Tibial artery (tissue), 4 donors: ENCODE results near the gene SCCPDH.
"Not testable (repeated sequence)": the region's sequence is repeated elsewhere in the genome, so short reads cannot be mapped to it uniquely, and the experiment has no call there.

Experiments used
- DNase-seq, 2 donors: peaks; one replicate each; pipeline ENCODE4 v3.0.0-alpha.2; 2019
- H3K27ac ChIP-seq, 2 donors: fragments of 200-600 bp; sonication (generic) in 1 of 2; 1 replicate in 1 of 2; 2 replicates in 1 of 2; pipeline ENCODE4 v1.5.1; 2018 to 2019; ENCODE audit warnings: mild to moderate bottlenecking in 1 of 2
- H3K27me3 ChIP-seq, 2 donors: fragments of 200-600 bp; sonication (generic) in 1 of 2; one replicate each; pipeline versions ENCODE4 v1.5.1 to v1.6.0; 2016 to 2019
- H3K36me3 ChIP-seq, 3 donors: fragments of 200-600 bp; sonication (generic) in 2 of 3; one replicate each; pipeline ENCODE4 v1.5.1; 2016 to 2019; ENCODE audit warnings: mild to moderate bottlenecking in 2 of 3
- H3K4me1 ChIP-seq, 4 donors: fragments of 200-600 bp; sonication (generic) in 2 of 4; 1 replicate in 3 of 4; 2 replicates in 1 of 4; pipeline ENCODE4 v1.5.1; 2016 to 2019
- H3K4me3 ChIP-seq, 2 donors: fragments of 200-600 bp; sonication (generic) in 1 of 2; 1 replicate in 1 of 2; 2 replicates in 1 of 2; pipeline ENCODE4 v1.5.1; 2018 to 2019; ENCODE audit warnings: mild to moderate bottlenecking in 2 of 2
- H3K9me3 ChIP-seq, 3 donors: fragments of 200-600 bp; sonication (generic) in 1 of 3; one replicate each; pipeline ENCODE4 v1.5.1; 2016 to 2019
- intact Hi-C: fragments of 100-400 bp; cut with DNase I; formaldehyde crosslinking; loops from one replicate; pipeline ENCODE4 v1.15.0; 2023; ENCODE audit warnings: low total_unique reads
- TF ChIP-seq, protein P1 (sequence below), 2 experiments: fragments of 200-600 bp in 1 of 2; fragments of 450-650 bp in 1 of 2; IDR thresholded peaks; one replicate each; pipeline ENCODE4 v1.5.1; 2017 to 2019; ENCODE audit warnings: antibody characterized with exemption in 2 of 2, mild to moderate bottlenecking in 1 of 2, moderate library complexity in 1 of 2

Gene SCCPDH

GRCh38 chr1:246690100-246690499 lies 34.1 kb upstream of the SCCPDH start:
- no peak overlapping the region for H3K27ac ChIP-seq
- no peak overlapping the region for H3K4me3 ChIP-seq

DNA sequence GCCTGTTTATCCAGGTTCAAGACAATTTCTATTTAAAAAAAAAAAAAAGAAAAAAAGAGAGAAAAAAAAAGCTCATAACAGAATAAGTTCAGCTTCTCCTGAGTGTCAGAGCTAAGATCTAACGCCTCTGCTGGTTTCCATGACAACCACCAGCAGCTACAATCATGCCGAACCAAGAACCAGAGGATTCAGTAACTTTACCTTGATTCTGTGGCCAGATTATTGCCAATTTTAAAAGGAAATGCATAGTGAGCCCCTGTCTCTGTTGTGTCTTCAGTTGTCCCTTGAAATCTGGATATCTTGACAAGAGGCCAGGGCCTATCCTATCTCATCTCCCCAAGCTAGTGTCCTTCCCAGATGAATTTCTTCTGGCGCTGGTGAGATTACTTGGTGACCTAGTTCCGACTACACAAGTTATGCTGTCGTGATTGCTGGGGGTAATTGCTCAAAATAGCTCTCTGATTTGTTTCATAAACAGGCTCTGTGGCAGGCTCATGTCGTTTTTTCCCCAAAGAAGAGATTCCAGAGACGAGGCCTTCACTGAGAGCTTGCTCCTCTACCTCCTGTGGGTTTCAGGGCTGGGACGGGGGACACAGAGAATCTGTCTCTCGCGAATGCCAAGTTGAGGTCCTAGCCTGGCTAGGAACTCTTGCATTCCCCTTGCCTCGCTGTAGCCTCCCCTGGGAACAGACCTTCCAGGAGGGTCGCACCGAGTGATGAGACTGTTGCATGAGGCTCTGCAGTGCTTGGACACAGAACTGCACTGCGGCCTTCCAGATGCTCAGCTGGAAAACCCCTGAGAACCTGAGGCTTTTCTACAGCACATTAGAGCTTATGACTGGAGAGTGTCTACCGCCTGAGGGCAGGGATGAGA lies 32.4 kb upstream of the SCCPDH start:
- DNase-seq, result no peak
- peaks cover 0 to 8% (median 0%) of the 10 kb centered on the region in 3 donors for H3K9me3 ChIP-seq
- intact Hi-C loops, result no loop called here
- peaks cover 0 to 10% (median 4%) of the 10 kb centered on the region in 4 donors for H3K4me1 ChIP-seq
- TF ChIP-seq, protein P1, sequence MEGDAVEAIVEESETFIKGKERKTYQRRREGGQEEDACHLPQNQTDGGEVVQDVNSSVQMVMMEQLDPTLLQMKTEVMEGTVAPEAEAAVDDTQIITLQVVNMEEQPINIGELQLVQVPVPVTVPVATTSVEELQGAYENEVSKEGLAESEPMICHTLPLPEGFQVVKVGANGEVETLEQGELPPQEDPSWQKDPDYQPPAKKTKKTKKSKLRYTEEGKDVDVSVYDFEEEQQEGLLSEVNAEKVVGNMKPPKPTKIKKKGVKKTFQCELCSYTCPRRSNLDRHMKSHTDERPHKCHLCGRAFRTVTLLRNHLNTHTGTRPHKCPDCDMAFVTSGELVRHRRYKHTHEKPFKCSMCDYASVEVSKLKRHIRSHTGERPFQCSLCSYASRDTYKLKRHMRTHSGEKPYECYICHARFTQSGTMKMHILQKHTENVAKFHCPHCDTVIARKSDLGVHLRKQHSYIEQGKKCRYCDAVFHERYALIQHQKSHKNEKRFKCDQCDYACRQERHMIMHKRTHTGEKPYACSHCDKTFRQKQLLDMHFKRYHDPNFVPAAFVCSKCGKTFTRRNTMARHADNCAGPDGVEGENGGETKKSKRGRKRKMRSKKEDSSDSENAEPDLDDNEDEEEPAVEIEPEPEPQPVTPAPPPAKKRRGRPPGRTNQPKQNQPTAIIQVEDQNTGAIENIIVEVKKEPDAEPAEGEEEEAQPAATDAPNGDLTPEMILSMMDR (IDR thresholded peaks at IDR 0.05), result no peak
- H3K36me3 ChIP-seq, result no peaks in the 10 kb centered on the region
- peaks cover 0 to 4% of the 10 kb centered on the region in 2 donors for H3K27me3 ChIP-seq
- H3K4me3 ChIP-seq, result no peak overlapping the region
- no peak overlapping the region for H3K27ac ChIP-seq

More at GRCh38 chr1:246690100-246690499, 34.1 kb upstream of the SCCPDH start:
- TF ChIP-seq, protein P1 (IDR thresholded peaks at IDR 0.05), result no peak
- Histone ChIP-seq H3K36me3 (no peaks in the 10 kb centered on the region), H3K27me3 (peaks cover 0 to 10% of the 10 kb centered on the region in 2 donors), H3K4me1 (peaks cover 0 to 10% (median 4%) of the 10 kb centered on the region in 4 donors), H3K9me3 (peaks cover 0 to 8% (median 0%) of the 10 kb centered on the region in 3 donors)
- DNase-seq, result no peak
- intact Hi-C loops, result no loop called here

DNA sequence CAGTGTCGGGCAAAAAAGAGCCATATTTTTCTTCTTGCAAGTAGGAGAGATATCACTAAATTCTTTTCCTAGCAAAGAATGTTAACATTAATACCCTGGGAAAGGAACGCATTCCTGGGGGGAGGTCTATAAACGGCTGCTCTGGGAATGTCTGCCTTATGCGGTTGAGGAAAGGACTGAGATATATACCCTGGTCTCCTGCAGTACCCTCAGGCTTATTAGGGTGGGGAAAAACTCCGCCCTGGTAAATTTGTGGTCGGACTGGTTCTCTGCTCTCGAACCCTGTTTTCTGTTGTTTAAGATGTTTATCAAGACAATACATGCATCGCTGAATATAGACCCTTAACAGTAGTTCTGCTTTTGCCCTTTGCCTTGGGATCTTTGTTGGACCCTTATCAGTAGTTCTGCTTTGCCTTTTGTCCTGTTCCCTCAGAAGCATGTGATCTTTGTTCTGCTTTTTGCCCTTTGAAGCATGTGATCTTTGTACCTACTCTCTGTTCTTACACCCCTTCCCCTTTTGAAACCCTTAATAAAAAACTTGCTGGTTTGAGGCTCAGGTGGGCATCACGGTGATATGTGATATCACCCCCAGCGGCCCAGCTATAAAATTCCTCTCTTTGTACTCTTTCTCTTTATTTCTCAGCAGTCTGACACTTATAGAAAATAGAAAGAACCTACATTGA lies 29.9 kb upstream of the SCCPDH start:
- H3K27me3 ChIP-seq, intact Hi-C loops, H3K4me3 ChIP-seq, H3K9me3 ChIP-seq, H3K36me3 ChIP-seq, DNase-seq, H3K27ac ChIP-seq: not testable (repeated sequence)
- H3K4me1 ChIP-seq, result peaks cover 0 to 13% (median 3%) of the 10 kb centered on the region in 4 donors

DNA sequence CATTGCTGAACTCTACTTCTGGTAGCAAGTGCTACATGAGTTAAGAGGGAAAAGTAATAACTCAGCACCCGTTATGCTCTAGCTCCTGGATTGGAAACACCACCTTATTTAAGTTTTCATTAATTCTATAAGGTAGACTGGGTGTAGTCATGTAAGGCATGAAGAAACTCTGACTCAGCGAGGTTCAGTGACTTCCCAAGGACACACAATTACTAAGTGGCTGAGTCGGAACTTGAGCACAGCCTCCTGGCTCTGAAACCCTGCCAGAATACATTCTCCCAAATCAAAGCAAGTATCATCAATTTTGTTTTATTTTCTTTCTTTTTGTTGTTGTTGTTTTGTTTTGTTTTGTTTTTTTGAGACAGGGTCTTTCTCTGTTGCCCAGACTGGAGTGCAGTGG lies 29.1 kb upstream of the SCCPDH start:
- H3K9me3 ChIP-seq, result peaks cover 0 to 8% (median 0%) of the 10 kb centered on the region in 3 donors
- no peak overlapping the region for H3K4me3 ChIP-seq
- no peaks in the 10 kb centered on the region for H3K27me3 ChIP-seq
- H3K27ac ChIP-seq, result no peak overlapping the region
- no peak for DNase-seq
- intact Hi-C loops, result loop anchor here (5.0 kb wide), 1 partner anchor 53 kb away; no protein-coding TSS in a partner anchor
- peaks cover 0 to 11% (median 2%) of the 10 kb centered on the region in 4 donors for H3K4me1 ChIP-seq
- TF ChIP-seq, protein P1 (IDR thresholded peaks at IDR 0.05), result no peak
- H3K36me3 ChIP-seq, result no peaks in the 10 kb centered on the region

- H3K4me1 ChIP-seq, result peaks cover 0 to 11% (median 2%) of the 10 kb centered on the region in 4 donors
- H3K4me3 ChIP-seq, result no peak overlapping the region
- intact Hi-C loops, result loop anchor here (5.0 kb wide), 1 partner anchor 53 kb away; no protein-coding TSS in a partner anchor
- DNase-seq, result no peak
- TF ChIP-seq, protein P1 (IDR thresholded peaks at IDR 0.05), result no peak
- no peaks in the 10 kb centered on the region for H3K36me3 ChIP-seq
- H3K27ac ChIP-seq, result no peak overlapping the region
- H3K9me3 ChIP-seq, result peaks cover 0 to 8% (median 0%) of the 10 kb centered on the region in 3 donors
- H3K27me3 ChIP-seq, result no peaks in the 10 kb centered on the region
These were observed 28.5 kb upstream of the SCCPDH start for GRCh38 chr1:246695666-246696065.
